Measurements from ENCODE around the gene TIMP3. TPM values are rescaled to one million over a fixed set of nuclear protein-coding genes. Genes with fewer than 3 reads are reported as not detected.

TIMP3 gene
- total RNA-seq, 1 donor from 2014 or later, result 493 TPM

GRCh38 chr22:32785321-32786026 is 16.0 kb upstream of the TIMP3 start:
- no peak for DNase-seq (ENCODE audit: low spot score)

- no peak for DNase-seq (ENCODE audit: low spot score)
These were observed 15.5 kb upstream of the TIMP3 start for GRCh38 chr22:32786027-32786418.

GRCh38 chr22:32788904-32789624 is 12.4 kb upstream of the TIMP3 start:
- DNase-seq (ENCODE audit: low spot score), result no peak

DNA sequence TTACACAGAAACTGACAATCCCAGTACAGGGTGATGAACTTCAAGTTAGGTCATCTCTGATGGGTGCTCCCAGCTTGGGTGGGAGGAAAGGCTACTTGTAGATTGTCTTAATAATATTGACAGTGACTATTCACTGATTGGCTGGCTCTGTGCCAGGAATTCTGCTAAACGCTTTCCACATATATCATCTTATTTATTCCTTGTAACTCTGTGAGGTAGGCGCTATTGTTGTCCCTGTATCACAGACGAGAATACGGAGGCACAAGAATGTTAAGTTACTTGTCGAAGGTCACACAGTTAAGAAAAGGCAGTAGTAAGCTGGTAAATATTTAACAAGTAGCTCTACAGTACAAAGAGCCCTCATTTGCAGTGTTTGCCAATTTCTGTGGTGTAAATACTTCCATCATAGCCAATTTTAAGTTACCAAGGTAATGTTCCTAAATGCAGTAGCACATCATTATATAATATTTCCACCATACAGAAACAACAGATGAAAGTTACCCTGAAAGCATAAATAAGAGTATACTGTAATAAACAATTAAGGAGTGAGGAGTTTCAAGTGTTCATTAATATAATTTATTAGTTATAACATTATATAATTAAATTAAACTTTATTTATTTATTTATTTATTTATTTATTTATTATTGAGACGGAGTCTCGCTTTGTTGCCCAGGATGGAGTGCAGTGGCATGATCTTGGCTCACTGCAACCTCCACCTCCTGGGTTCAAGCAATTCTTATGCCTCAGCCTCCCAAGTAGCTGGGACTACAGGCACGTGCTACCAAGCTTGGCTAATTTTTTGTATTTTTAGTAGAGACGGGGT is 11.5 kb upstream of the TIMP3 start:
- DNase-seq (ENCODE audit: low spot score), result no peak

DNA sequence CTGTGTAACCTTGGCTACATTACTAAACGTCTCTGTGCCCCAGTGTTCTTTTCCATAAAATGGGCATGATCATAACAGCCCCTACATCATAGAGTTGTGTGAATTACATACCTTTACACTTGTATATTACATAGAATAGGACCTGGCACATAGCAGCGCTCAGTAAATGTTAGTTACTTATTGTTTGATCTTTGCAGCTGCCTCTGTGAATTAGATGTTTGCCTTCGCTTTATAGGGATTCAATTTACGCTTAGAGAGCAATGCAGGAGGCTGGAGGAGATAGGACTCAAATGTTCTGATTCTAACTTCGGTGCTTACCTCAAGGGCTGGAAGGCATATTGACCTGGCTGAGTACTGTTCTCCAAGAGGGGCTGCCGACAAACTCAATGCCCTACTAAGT is 10.4 kb upstream of the TIMP3 start:
- no peak for DNase-seq (ENCODE audit: low spot score)

GRCh38 chr22:32791485-32791884 is 10.0 kb upstream of the TIMP3 start:
- no peak for DNase-seq (ENCODE audit: low spot score)

GRCh38 chr22:32793589-32793988 is 7.9 kb upstream of the TIMP3 start:
- no peak for DNase-seq (ENCODE audit: low spot score)

DNA sequence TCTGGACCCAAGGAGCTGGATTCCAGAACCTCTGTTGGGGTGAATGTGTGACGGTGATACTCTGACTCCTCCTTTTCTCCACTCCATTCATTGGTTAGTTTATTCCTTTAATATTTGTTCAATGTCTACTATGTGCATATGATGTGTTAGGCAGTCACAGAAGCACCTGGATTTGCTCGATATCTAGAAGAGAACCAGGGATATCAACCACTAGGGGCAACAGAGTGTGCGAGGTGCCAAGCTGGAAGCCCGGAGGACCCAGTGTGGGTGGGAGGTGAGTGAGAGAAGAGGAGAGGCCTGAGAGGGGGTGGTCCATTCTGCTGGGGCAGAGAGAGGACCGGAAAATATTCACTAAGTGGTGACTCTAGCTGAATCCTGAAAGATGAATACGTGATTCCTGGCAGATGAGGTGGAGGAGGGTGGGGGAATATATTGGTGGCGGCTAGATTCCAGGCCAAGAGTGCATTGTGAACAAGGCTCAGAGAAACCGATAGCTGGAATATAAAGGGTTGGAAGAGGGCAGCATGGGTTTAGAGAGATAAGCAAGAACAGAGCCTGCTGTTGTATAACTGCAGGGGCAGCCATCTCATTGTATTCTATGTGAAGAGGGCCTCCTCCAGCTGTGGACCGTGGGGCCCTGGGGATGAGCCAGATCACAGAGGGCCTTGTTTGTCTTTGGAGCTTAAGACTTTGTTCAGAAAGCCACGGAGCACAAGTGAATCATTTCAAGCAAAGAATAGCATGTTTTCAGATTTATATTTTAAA is 6.9 kb upstream of the TIMP3 start:
- DNase-seq (ENCODE audit: low spot score), result no peak

- no peak for DNase-seq (ENCODE audit: low spot score)
These were observed 6.3 kb upstream of the TIMP3 start for GRCh38 chr22:32795214-32795596.

DNA sequence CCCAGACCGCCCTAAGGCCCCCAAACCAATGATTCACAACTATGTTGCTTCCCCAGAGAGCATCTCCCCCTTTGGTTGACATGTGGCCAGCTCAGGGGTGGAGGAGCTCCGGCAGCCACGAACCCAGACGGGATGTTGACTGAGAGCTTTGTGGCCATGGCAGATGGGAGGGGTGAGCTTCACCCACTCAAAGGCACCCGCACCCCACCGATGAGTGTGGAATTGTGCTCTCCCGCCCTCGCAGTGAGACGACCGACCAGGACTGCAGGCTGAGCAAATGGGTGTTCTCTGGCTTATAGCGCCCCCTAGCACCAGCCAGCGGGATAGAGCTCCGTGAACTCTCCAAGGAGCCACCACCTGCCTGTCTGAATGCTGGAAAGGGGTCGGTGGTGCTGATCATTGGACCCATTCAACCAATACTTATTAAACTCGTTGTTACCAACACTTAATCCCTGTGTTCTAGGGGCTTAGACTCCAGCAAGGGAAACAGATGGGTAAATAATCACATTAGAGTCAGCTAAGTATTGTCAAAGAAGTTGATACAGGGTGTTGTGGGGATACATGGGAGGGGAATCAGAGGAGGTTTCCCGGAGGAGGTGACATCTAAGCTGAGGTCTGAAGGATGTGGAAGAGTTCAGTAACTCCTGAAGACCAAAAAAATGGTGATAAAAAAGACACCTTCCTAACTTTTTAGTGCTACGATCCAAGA is 4.5 kb upstream of the TIMP3 start:
- no peak for DNase-seq (ENCODE audit: low spot score)

DNA sequence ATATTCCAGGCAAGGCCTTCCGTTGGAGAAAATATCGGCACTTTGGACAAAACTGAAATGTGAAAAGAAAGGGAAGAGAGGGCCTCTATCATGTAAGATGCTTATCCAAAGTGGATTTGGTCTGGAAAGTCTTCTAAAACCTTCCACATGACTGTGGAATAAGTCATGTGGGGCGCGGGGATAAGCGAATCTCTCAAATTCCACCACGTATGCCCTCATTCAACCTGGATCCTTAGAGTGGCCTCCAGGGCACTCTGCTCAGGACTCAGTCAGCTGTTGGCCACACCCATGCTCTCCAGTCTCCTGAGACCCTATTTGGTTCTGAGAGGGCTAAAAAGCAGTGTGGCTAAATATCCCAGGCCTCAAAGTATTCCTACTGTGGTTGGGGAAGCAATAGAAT is 2.0 kb upstream of the TIMP3 start:
- DNase-seq (ENCODE audit: low spot score), result no peak

DNA sequence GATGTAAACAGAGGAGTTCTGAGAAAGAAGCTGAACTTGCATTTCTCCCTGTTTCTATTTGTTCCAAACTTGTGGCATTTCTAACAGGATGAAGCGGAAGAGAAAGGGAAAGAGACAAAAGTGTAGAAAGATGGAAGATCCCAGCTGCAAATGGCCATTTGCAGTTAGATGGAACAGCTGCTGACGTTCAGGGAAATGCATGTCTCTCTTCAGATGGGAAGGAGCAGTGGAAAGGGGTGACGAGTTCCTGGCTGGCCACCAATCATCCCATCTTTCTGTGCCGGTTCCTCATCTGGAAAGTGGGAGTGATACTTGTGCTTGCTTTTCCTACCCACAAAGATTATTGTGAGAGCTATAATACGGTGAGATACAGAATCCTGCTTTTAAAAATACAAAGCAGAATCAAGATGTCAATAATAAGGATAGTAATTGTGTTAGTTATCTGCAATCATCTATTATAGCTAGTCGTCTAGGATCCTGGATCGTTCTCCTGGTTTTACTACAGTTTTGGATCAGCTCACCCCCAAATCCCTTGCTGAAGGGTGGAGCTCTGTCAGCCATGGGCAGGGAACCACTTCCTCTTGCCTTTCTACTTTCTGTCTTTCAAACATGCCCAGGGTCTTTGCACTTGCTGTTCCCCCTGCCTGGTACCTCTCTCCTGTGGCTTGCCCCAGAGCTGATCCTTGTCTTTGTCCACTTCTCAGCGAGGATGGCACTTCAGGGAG is 1.2 kb upstream of the TIMP3 start:
- no peak for DNase-seq (ENCODE audit: low spot score)

DNA sequence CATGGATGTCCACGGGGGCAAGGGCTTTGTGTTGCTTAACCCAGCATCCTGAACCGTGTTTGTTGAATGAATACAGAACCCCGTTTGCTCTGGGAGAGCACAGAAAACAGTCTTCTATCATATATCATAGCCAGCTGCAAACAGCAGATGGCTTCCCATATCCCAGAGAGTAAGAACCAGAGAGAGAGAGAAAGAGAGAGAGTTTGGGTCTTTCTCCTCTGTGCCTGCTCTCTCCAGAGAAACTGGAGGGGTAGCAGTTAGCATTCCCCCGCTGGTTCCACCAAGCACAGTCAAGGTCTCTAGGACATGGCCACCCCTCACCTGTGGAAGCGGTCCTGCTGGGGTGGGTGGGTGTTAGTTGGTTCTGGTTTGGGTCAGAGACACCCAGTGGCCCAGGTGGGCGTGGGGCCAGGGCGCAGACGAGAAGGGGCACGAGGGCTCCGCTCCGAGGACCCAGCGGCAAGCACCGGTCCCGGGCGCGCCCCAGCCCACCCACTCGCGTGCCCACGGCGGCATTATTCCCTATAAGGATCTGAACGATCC is 440 bp upstream of the TIMP3 start:
- no peak for DNase-seq (ENCODE audit: low spot score)

DNA sequence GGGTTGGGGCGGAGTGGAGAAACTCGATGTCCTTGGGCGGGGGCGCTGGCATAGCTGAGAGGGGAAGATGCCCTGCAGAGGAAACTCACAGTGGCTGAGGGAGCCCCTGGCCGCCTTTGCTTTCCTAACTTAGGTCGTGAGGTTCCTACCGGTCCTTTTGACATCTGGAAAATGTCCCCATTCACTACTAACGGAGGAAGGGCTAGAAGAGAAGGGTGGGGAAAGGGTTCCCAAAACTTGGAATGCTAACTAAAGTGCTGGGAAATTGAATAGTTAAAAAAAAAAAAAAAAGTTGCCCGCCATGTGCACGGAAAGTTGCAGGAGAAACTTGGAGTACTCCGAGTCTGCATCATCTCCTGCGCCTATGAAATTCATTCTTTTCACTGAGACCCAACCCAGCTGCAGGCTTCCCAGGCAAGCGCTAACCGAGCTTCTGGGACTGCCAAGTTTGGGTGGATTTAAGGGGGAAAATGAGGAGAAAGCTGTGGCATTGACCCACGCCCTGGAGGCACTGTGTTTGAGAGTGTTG is 796 bp downstream of the TIMP3 start:
- no peak for DNase-seq (ENCODE audit: low spot score)

- no peak for DNase-seq (ENCODE audit: low spot score)
These were observed 1.7 kb downstream of the TIMP3 start for GRCh38 chr22:32803020-32803737.

GRCh38 chr22:32803738-32804435 is 2.4 kb downstream of the TIMP3 start:
- no peak for DNase-seq (ENCODE audit: low spot score)

DNA sequence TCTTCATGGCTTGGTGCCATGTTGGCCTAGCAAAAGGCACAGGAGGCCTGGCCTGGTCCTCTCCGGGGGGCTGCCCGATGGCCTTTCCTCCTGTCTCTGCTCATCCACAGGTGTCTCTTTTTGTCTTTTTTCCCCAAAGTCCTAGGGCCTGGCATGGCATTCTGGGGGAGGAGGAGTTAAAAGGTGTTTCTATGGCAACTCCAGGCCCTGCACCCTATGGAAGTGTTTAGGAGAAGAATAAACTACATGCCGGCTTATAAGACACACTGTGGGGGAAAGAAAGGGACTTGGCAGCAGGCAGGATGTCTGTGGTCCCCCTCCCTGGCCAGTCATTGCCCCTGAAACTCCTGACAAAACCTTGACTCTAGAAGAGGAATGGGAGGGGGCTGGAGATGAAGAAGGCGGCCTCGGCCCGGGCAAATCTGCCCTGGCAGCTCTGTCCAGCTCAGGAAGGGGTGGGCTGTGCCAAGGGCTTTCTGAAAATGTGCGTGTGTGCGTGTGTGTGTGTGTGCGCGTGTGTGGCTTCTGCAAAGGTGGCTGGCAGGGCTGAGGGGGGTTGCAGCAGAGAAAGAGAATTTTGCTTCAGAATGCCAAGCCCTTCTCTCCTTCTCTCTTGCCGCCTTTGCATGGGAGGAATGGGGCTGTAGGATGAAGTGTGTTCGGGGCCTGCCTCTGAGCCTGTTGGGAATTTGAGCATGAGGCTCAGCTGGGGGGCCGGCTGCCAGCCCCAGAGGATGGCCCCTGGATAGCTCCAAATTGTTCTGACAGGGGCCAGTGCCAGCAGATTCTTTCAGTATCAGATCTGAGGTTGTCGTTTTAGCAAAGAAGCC is 3.2 kb downstream of the TIMP3 start:
- DNase-seq (ENCODE audit: low spot score), result no peak

Data from mesenteric fat pad (tissue), 1 donor.